GM12874 (cell line): ENCODE measurements around the gene CHST5.

ENCODE experiments used
- CTCF ChIP-seq: IDR thresholded peaks from 2 replicates; pipeline ENCODE4 v1.5.1; 2011; ENCODE audit warnings: low read depth, mild to moderate bottlenecking, control low read depth, low read length, moderate library complexity; ENCODE audit not compliant: insufficient read depth

CHST5 gene

GRCh38 chr16:75494184-75494583 is 41.7 kb downstream of the CHST5 start:
- TF ChIP-seq CTCF: no peak

GRCh38 chr16:75491876-75492275 is 44.0 kb downstream of the CHST5 start:
- TF ChIP-seq CTCF: peak; percentile 49

- TF ChIP-seq CTCF: no peak
Observed at GRCh38 chr16:75488322-75488721, 47.6 kb downstream of the CHST5 start.

GRCh38 chr16:75486676-75487313 is 49.1 kb downstream of the CHST5 start:
- TF ChIP-seq CTCF: no peak

GRCh38 chr16:75486014-75486675 is 49.8 kb downstream of the CHST5 start:
- no peak for TF ChIP-seq CTCF

- TF ChIP-seq CTCF: no peak
Observed at GRCh38 chr16:75485230-75486013, 50.5 kb downstream of the CHST5 start.

GRCh38 chr16:75483222-75483621 is 52.7 kb downstream of the CHST5 start:
- no peak for TF ChIP-seq CTCF
